ENCODE measurements around the gene GMDS. TPM values are rescaled to one million over a fixed set of nuclear protein-coding genes. Genes with fewer than 3 reads are reported as not detected.

GMDS gene
- total RNA-seq, 1 donor from 2014 or later, result 32.9 TPM

GRCh38 chr6:1988843-1989242 lies 256.6 kb downstream of the GMDS start:
- no peak for DNase-seq (ENCODE audit: low read depth)

GRCh38 chr6:1987640-1988039 lies 257.8 kb downstream of the GMDS start:
- DNase-seq (ENCODE audit: low read depth), result peak; percentile 86

- no peak for DNase-seq (ENCODE audit: low read depth)
Observed at GRCh38 chr6:1986454-1987243, 258.8 kb downstream of the GMDS start.

- no peak for DNase-seq (ENCODE audit: low read depth)
Observed at GRCh38 chr6:1984346-1984994, 260.9 kb downstream of the GMDS start.

- no peak for DNase-seq (ENCODE audit: low read depth)
Observed at GRCh38 chr6:1983850-1984249, 261.6 kb downstream of the GMDS start.

- no peak for DNase-seq (ENCODE audit: low read depth)
Observed at GRCh38 chr6:1972962-1973361, 272.4 kb downstream of the GMDS start.

- DNase-seq (ENCODE audit: low read depth), result no peak
Observed at GRCh38 chr6:1971612-1972011, 273.8 kb downstream of the GMDS start.

- no peak for DNase-seq (ENCODE audit: low read depth)
Observed at GRCh38 chr6:1970151-1970561, 275.2 kb downstream of the GMDS start.

- DNase-seq (ENCODE audit: low read depth), result no peak
Observed at GRCh38 chr6:1966713-1967112, 278.7 kb downstream of the GMDS start.

GRCh38 chr6:1965596-1966224 lies 279.7 kb downstream of the GMDS start:
- no peak for DNase-seq (ENCODE audit: low read depth)

- DNase-seq (ENCODE audit: low read depth), result no peak
Observed at GRCh38 chr6:1963596-1963995, 281.8 kb downstream of the GMDS start.

- DNase-seq (ENCODE audit: low read depth), result no peak
Observed at GRCh38 chr6:1962201-1962600, 283.2 kb downstream of the GMDS start.

GRCh38 chr6:1960486-1961142 lies 284.8 kb downstream of the GMDS start:
- DNase-seq (ENCODE audit: low read depth), result peak; percentile 27

- peak; percentile 4 for DNase-seq (ENCODE audit: low read depth)
Observed at GRCh38 chr6:1958257-1958656, 287.1 kb downstream of the GMDS start.

GRCh38 chr6:1957746-1958145 lies 287.7 kb downstream of the GMDS start:
- DNase-seq (ENCODE audit: low read depth), result no peak

GRCh38 chr6:1952740-1953360 lies 292.6 kb downstream of the GMDS start:
- DNase-seq (ENCODE audit: low read depth), result peak; percentile 99

GRCh38 chr6:1950631-1951030 lies 294.8 kb downstream of the GMDS start:
- DNase-seq (ENCODE audit: low read depth), result no peak

- peak; percentile 91 for DNase-seq (ENCODE audit: low read depth)
Observed at GRCh38 chr6:1949538-1949937, 295.9 kb downstream of the GMDS start.

GRCh38 chr6:1947922-1948321 lies 297.5 kb downstream of the GMDS start:
- DNase-seq (ENCODE audit: low read depth), result no peak

GRCh38 chr6:1946583-1946982 lies 298.8 kb downstream of the GMDS start:
- DNase-seq (ENCODE audit: low read depth), result no peak

GRCh38 chr6:1945235-1945832 lies 300.1 kb downstream of the GMDS start:
- DNase-seq (ENCODE audit: low read depth), result no peak

GRCh38 chr6:1942834-1943233 lies 302.6 kb downstream of the GMDS start:
- DNase-seq (ENCODE audit: low read depth), result no peak

All from renal cortical epithelial cell (primary cell).